GM18951 (cell line): ENCODE data around the gene TMEM225B.
"Not testable (repeated sequence)": the region's sequence is repeated elsewhere in the genome, so short reads cannot be mapped to it uniquely, and the experiment has no call there.

ENCODE experiments used
- POLR2A ChIP-seq: IDR thresholded peaks from 4 replicates; pipeline ENCODE4 v1.6.1; 2011; ENCODE audit warnings: mild to moderate bottlenecking; ENCODE audit not compliant: insufficient read length, insufficient read depth; ENCODE audit errors: extremely low read depth
- in situ Hi-C: fragments of 300-500 bp; cut with MboI; formaldehyde crosslinking; loops from one replicate; pipeline ENCODE4 v1.12.0; 2022; ENCODE audit warnings: low sequenced_read_pairs, mixed read lengths, inconsistent platforms; ENCODE audit not compliant: unreplicated experiment

Gene TMEM225B

GRCh38 chr7:99597762-99598501 lies at the start of gene TMEM225B:
TMEM225B (plus strand) TSS chr7:99598267; CDS start chr7:99604389, 6,122 bp downstream.
- in situ Hi-C loops: no loop called here
- TF ChIP-seq POLR2A: no peak

GRCh38 chr7:99549545-99549944 lies 48.5 kb upstream of the TMEM225B start:
- in situ Hi-C loops: not testable (repeated sequence)

- in situ Hi-C loops: no loop called here
- no peak for TF ChIP-seq POLR2A
Measured at GRCh38 chr7:99551334-99551733, 46.7 kb upstream of the TMEM225B start.

- peak; percentile 91 for TF ChIP-seq POLR2A
- in situ Hi-C loops: no loop called here
Measured at GRCh38 chr7:99551767-99552463, 46.2 kb upstream of the TMEM225B start, which contains the start of gene FAM200A. FAM200A (minus strand) TSS chr7:99552114; CDS start chr7:99548407, 3,707 bp downstream.

GRCh38 chr7:99553039-99553438 lies 45.0 kb upstream of the TMEM225B start:
- in situ Hi-C loops: no loop called here
- no peak for TF ChIP-seq POLR2A

GRCh38 chr7:99554939-99555338 lies 43.1 kb upstream of the TMEM225B start:
- no peak for TF ChIP-seq POLR2A
- in situ Hi-C loops: no loop called here

- in situ Hi-C loops: no loop called here
- no peak for TF ChIP-seq POLR2A
Measured at GRCh38 chr7:99557196-99557607, 40.9 kb upstream of the TMEM225B start.

- no peak for TF ChIP-seq POLR2A
- in situ Hi-C loops: no loop called here
Measured at GRCh38 chr7:99557940-99558305, 40.1 kb upstream of the TMEM225B start.

- in situ Hi-C loops: no loop called here
Measured at GRCh38 chr7:99558306-99559174, 39.5 kb upstream of the TMEM225B start, which contains the start of gene ZNF655. ZNF655 (plus strand) TSS chr7:99558642; CDS start chr7:99560560, 1,918 bp downstream.

GRCh38 chr7:99559175-99559915 lies 38.7 kb upstream of the TMEM225B start:
- no peak for TF ChIP-seq POLR2A
- in situ Hi-C loops: no loop called here

More at GRCh38 chr7:99558306-99559174, 39.5 kb upstream of the TMEM225B start, which contains the start of gene ZNF655:
- peak; percentile 89 for TF ChIP-seq POLR2A

- in situ Hi-C loops: no loop called here
- TF ChIP-seq POLR2A: no peak
Measured at GRCh38 chr7:99560834-99561736, 37.0 kb upstream of the TMEM225B start.

GRCh38 chr7:99561737-99562051 lies 36.4 kb upstream of the TMEM225B start:
- TF ChIP-seq POLR2A: no peak
- in situ Hi-C loops: no loop called here
